Measurements from ENCODE around the gene PAIP2B. TPM values are rescaled to one million over a fixed set of nuclear protein-coding genes. Genes with fewer than 3 reads are reported as not detected.

PAIP2B gene
- total and polyA plus RNA-seq, 9 of the 15 experiments (the other 6 are each of a cell fraction or from before 2014, with no cell fraction given), result 0.18 to 0.38 (median 0.25) TPM

DNA sequence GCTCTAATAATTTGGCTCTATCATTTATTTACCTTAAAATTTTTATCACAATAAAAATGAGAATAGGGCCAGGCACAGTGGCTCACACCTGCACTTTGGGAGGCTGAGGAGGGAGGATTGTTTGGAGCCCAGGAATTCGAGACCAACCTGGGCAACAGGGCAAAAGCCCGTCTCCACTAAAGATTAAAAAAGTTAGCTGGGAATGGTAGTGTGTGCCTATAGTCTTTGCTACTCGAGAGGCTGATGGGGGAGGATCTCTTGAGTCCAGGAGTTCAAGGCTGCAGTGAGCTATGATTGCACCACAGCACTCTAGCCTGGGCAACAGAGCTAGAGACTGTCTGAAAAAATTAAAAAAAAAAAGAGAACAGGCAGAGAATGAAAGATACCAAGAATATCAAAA, 90.7 kb downstream of the PAIP2B start:
- H3K79me2 ChIP-seq (ENCODE audit: control insufficient read depth, insufficient read depth, low read length), result peaks cover 28% of the 10 kb centered on the region
- intact Hi-C loops (cut with micrococcal nuclease), result loop anchor here (10.0 kb wide), 1 partner anchor 141 kb away; the partner anchor contains the start of gene TEX261
- ATAC-seq, result no peak
- no peaks in the 10 kb centered on the region for H3K27me3 ChIP-seq (ENCODE audit: control insufficient read depth in 2 of 2, insufficient read depth in 2 of 2, low read length in 2 of 2)
- 92% methylated on average over 3 of the region's 3 CpGs for WGBS (ENCODE audit: insufficient coverage, low coverage, missing lambda C conversion rate)
- ChIA-PET POLR2A (interaction anchor here (0.6 kb wide), 1 partner anchor 8 kb away, joined by 3 read pairs; no protein-coding TSS in a partner anchor), CTCF (ENCODE audit: low intra/inter-chr PET ratio) (no interaction called here)
- no peak overlapping the region for H2AFZ ChIP-seq (ENCODE audit: low read depth, low read length)
- H3K4me3 ChIP-seq, result no peak overlapping the region
- BruUV-seq (replicated peaks), result no TSS peak
- no peak for DNase-seq (ENCODE audit: extremely low read depth in 1 of 4, low spot score in 3 of 4)
- H3K36me3 ChIP-seq (ENCODE audit: control insufficient read depth, insufficient read depth, low read length), result peaks cover 90% of the 10 kb centered on the region
- no peaks in the 10 kb centered on the region for H3K9me1 ChIP-seq (ENCODE audit: control insufficient read depth, insufficient read depth, low read length)
- H3K9me3 ChIP-seq (replicated peaks; ENCODE audit: control insufficient read depth, insufficient read depth, low read depth, low read length), result no peaks in the 10 kb centered on the region
- H3K4me1 ChIP-seq (replicated peaks in 1 of 2; ENCODE audit: control insufficient read depth in 2 of 2, insufficient read depth in 2 of 2, low read length in 2 of 2), result peaks cover 7 to 10% of the 10 kb centered on the region in 2 experiments; a peak in 3 of 5 replicates
- no peak overlapping the region for H3K9ac ChIP-seq (ENCODE audit: insufficient read depth in 1 of 2, low read depth in 2 of 2, low read length in 2 of 2)
- FAIRE-seq, result no peak
- in situ Hi-C loops (cut with MboI), result no loop called here
- TF ChIP-seq HSF4 (CRISPR knock-in tag; IDR thresholded peaks at IDR 0.05; ENCODE audit: borderline replicate concordance), result no peak
- TF ChIP-seq ESRRA (IDR thresholded peaks at IDR 0.05; ENCODE audit: borderline replicate concordance, low read depth), result no peak
- no peak overlapping the region for H3K4me2 ChIP-seq (ENCODE audit: insufficient read depth, low read length)
- H4K20me1 ChIP-seq (replicated peaks; ENCODE audit: control insufficient read depth, insufficient read depth, low read length), result no peaks in the 10 kb centered on the region; the same call in 1 of the 2 replicates
- H3K27ac ChIP-seq (ENCODE audit: extremely low read depth, low read depth, low read length), result no peak overlapping the region

DNA sequence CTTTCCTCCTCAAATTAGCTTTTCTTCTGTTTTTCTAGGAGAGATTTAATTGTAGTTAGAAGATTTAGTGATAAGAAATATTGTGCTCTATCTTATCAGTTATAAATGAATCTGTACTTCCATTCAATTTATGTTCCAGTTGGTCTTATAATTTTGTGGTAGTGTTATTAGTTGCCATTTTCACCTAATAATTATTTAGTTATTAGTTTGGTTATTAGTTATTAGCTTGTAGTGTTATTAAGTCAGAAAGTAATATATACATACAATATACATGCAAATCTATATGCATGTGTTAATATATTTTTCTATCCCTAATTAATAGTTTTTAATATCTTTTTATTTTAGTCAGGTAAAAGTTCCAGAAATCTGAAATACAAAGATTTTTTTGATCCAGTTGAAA, 93.3 kb downstream of the PAIP2B start:
- Histone ChIP-seq H3K4me3 (no peak overlapping the region), H3K27me3 (ENCODE audit: control insufficient read depth in 2 of 2, insufficient read depth in 2 of 2, low read length in 2 of 2) (no peaks in the 10 kb centered on the region), H4K20me1 (replicated peaks; ENCODE audit: control insufficient read depth, insufficient read depth, low read length) (no peaks in the 10 kb centered on the region; the same call in 1 of the 2 replicates), H3K9ac (ENCODE audit: insufficient read depth in 1 of 2, low read depth in 2 of 2, low read length in 2 of 2) (no peak overlapping the region), H3K9me1 (ENCODE audit: control insufficient read depth, insufficient read depth, low read length) (no peaks in the 10 kb centered on the region), H3K36me3 (ENCODE audit: control insufficient read depth, insufficient read depth, low read length) (peaks cover 66% of the 10 kb centered on the region), H3K9me3 (replicated peaks; ENCODE audit: control insufficient read depth, insufficient read depth, low read depth, low read length) (no peaks in the 10 kb centered on the region), H3K4me2 (ENCODE audit: insufficient read depth, low read length) (no peak overlapping the region), H3K4me1 (replicated peaks in 1 of 2; ENCODE audit: control insufficient read depth in 2 of 2, insufficient read depth in 2 of 2, low read length in 2 of 2) (peaks cover 7 to 10% of the 10 kb centered on the region in 2 experiments; a peak in 3 of 5 replicates), H2AFZ (ENCODE audit: low read depth, low read length) (no peak overlapping the region), H3K79me2 (ENCODE audit: control insufficient read depth, insufficient read depth, low read length) (peaks cover 53% of the 10 kb centered on the region), H3K27ac (ENCODE audit: extremely low read depth, low read depth, low read length) (no peak overlapping the region)
- no TSS peak for BruUV-seq (replicated peaks)
- intact Hi-C loops (cut with micrococcal nuclease), result loop anchor here (10.0 kb wide), 1 partner anchor 139 kb away; the partner anchor contains the start of gene TEX261
- peak in 1 of 2 experiments; percentile 85; a peak in 1 of 4 replicates for TF ChIP-seq MCM7 (IDR thresholded peaks at IDR 0.05)
- TF ChIP-seq, protein P1, sequence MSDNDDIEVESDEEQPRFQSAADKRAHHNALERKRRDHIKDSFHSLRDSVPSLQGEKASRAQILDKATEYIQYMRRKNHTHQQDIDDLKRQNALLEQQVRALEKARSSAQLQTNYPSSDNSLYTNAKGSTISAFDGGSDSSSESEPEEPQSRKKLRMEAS (CRISPR knock-in tag; IDR thresholded peaks at IDR 0.05), result no peak
- no peak for TF ChIP-seq NFE2L1 (tag; IDR thresholded peaks at IDR 0.05; ENCODE audit: borderline replicate concordance, low read depth)
- peak; percentile 98 for TF ChIP-seq DACH1 (IDR thresholded peaks at IDR 0.05; ENCODE audit: partially characterized antibody)
- no peak for TF ChIP-seq NFYB (IDR thresholded peaks at IDR 0.05; ENCODE audit: extremely low read depth, insufficient read length)
- TF ChIP-seq, protein P2, sequence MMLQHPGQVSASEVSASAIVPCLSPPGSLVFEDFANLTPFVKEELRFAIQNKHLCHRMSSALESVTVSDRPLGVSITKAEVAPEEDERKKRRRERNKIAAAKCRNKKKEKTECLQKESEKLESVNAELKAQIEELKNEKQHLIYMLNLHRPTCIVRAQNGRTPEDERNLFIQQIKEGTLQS (IDR thresholded peaks at IDR 0.05), result no peak
- TF ChIP-seq, protein P2 (CRISPR knock-in tag; conservative IDR thresholded peaks at IDR 0.05), result peak; percentile 57; the same call in 1 of the 2 replicates
- ChIA-PET CTCF (ENCODE audit: low intra/inter-chr PET ratio) (no interaction called here), POLR2A (interaction anchor here (0.9 kb wide), 1 partner anchor 12 kb away, joined by 4 read pairs; no protein-coding TSS in a partner anchor)
- no peak for FAIRE-seq
- in situ Hi-C loops (cut with MboI), result no loop called here
- no peak for DNase-seq (ENCODE audit: extremely low read depth in 1 of 4, low spot score in 3 of 4)
- ATAC-seq, result no peak

Measured in K562 (cell line).